OCI-LY3 (cell line): Measurements from ENCODE around the gene FMO4.
"Not testable (repeated sequence)": the region's sequence is repeated elsewhere in the genome, so short reads cannot be mapped to it uniquely, and the experiment has no call there.

Experiments
- H2AFZ ChIP-seq: fragments of 200-600, 300-600 bp; shearing (Covaris generic); 2 replicates; pipeline ENCODE4 v1.6.0; 2014; ENCODE audit warnings: antibody characterized with exemption, low read depth, low read length
- H3K27ac ChIP-seq: fragments of 200-600, 300-600 bp; sonication (generic); 2 replicates; pipeline ENCODE4 v1.5.1; 2014; ENCODE audit warnings: mild to moderate bottlenecking, low read length, moderate library complexity, mixed read lengths
- H3K27me3 ChIP-seq: fragments of 200-600, 300-600 bp; sonication (generic); 2 replicates; pipeline ENCODE4 v1.6.1; 2014; ENCODE audit warnings: low read depth, low read length, mixed read lengths
- H3K36me3 ChIP-seq: fragments of 200-600, 300-600 bp; sonication (generic); replicated peaks from 2 replicates; pipeline ENCODE3; 2014; ENCODE audit warnings: low read depth, low read length, mixed read lengths
- H3K4me1 ChIP-seq: fragments of 300-600, 200-600 bp; sonication (generic); 2 replicates; pipeline ENCODE4 v1.6.1; 2014; ENCODE audit warnings: low read length, mixed read lengths
- H3K4me2 ChIP-seq: fragments of 200-600, 300-600 bp; sonication (generic); 2 replicates; pipeline ENCODE4 v1.6.1; 2014; ENCODE audit warnings: low read length, mixed read lengths
- H3K4me3 ChIP-seq: fragments of 300-600, 200-600 bp; sonication (generic); 2 replicates; pipeline ENCODE4 v1.5.1; 2014; ENCODE audit warnings: antibody characterized with exemption, mild to moderate bottlenecking, low read length, moderate library complexity
- H3K79me2 ChIP-seq: fragments of 300-600, 200-600 bp; shearing (Covaris generic); 2 replicates; pipeline ENCODE4 v1.6.1; 2014; ENCODE audit warnings: mild to moderate bottlenecking, low read length, mixed read lengths
- H3K9ac ChIP-seq: fragments of 300-600, 200-600 bp; shearing (Covaris generic); 2 replicates; pipeline ENCODE4 v1.6.0; 2014; ENCODE audit warnings: mild to moderate bottlenecking, low read length, moderate library complexity
- H3K9me3 ChIP-seq: fragments of 200-600, 300-600 bp; shearing (Covaris generic); 2 replicates; pipeline ENCODE4 v1.6.1; 2014; ENCODE audit warnings: low read length, mixed read lengths; ENCODE audit not compliant: insufficient read depth
- H4K20me1 ChIP-seq: fragments of 200-600, 300-600 bp; sonication (generic); 2 replicates; pipeline ENCODE4 v1.6.1; 2016; ENCODE audit warnings: low read length, mixed read lengths; ENCODE audit not compliant: insufficient read depth
- CTCF ChIP-seq: fragments of 200-600, 300-600 bp; sonication (generic); IDR thresholded peaks from 2 replicates; pipeline ENCODE4 v1.5.1; 2014; ENCODE audit warnings: antibody characterized with exemption, low read length, low read depth
- EZH2phosphoT487 ChIP-seq: fragments of 200-600 bp; shearing (Covaris generic); IDR thresholded peaks from 2 replicates; pipeline ENCODE4 v1.6.1; 2018; ENCODE audit warnings: antibody characterized with exemption, mixed run types, low read depth

Gene FMO4

GRCh38 chr1:171357179-171357578 is 43.2 kb downstream of the FMO4 start:
- no peaks in the 10 kb centered on the region for H3K79me2 ChIP-seq
- H3K9me3 ChIP-seq = no peaks in the 10 kb centered on the region
- no peaks in the 10 kb centered on the region for H3K36me3 ChIP-seq
- no peaks in the 10 kb centered on the region for H3K4me1 ChIP-seq
- H3K4me2 ChIP-seq = no peak overlapping the region
- no peak overlapping the region for H3K9ac ChIP-seq
- no peak overlapping the region for H3K4me3 ChIP-seq
- TF ChIP-seq EZH2phosphoT487 = no peak
- no peak for TF ChIP-seq CTCF
- H2AFZ ChIP-seq = no peak overlapping the region
- H4K20me1 ChIP-seq = no peaks in the 10 kb centered on the region
- H3K27me3 ChIP-seq = peaks cover 3% of the 10 kb centered on the region; the same call in 1 of the 2 replicates
- H3K27ac ChIP-seq = no peak overlapping the region

GRCh38 chr1:171359355-171359648 is 45.3 kb downstream of the FMO4 start:
- not testable (repeated sequence) for H3K27me3 ChIP-seq, H3K9ac ChIP-seq, H3K4me2 ChIP-seq, H3K4me1 ChIP-seq, H3K36me3 ChIP-seq, H2AFZ ChIP-seq, H3K79me2 ChIP-seq, H4K20me1 ChIP-seq, H3K27ac ChIP-seq, H3K4me3 ChIP-seq, H3K9me3 ChIP-seq

GRCh38 chr1:171359731-171360527 is 45.9 kb downstream of the FMO4 start:
- not testable (repeated sequence) for H3K27ac ChIP-seq, H2AFZ ChIP-seq

GRCh38 chr1:171366085-171366484 is 52.1 kb downstream of the FMO4 start:
- no peaks in the 10 kb centered on the region for H3K79me2 ChIP-seq

More at GRCh38 chr1:171359731-171360527, 45.9 kb downstream of the FMO4 start:
- H3K9ac ChIP-seq, H3K79me2 ChIP-seq, H4K20me1 ChIP-seq, H3K36me3 ChIP-seq, H3K4me3 ChIP-seq, H3K4me1 ChIP-seq, H3K4me2 ChIP-seq, H3K27me3 ChIP-seq, H3K9me3 ChIP-seq: not testable (repeated sequence)

More at GRCh38 chr1:171366085-171366484, 52.1 kb downstream of the FMO4 start:
- Histone ChIP-seq H3K27ac (no peak overlapping the region), H4K20me1 (no peaks in the 10 kb centered on the region), H2AFZ (no peak overlapping the region), H3K9me3 (no peaks in the 10 kb centered on the region), H3K4me1 (no peaks in the 10 kb centered on the region), H3K4me2 (no peak overlapping the region), H3K36me3 (no peaks in the 10 kb centered on the region), H3K9ac (no peak overlapping the region), H3K4me3 (no peak overlapping the region), H3K27me3 (peaks cover 3% of the 10 kb centered on the region; the same call in 1 of the 2 replicates)
- TF ChIP-seq CTCF (no peak), EZH2phosphoT487 (no peak)
